Omental fat pad (tissue), 4 donors: ENCODE data around the gene OR11L1. TPM values are rescaled to one million over a fixed set of nuclear protein-coding genes. Genes with fewer than 3 reads are reported as not detected.

ENCODE experiments used
- ATAC-seq: fragments of 150-250 bp; one replicate; pipeline ENCODE4 v1.9.1; 2016; ENCODE audit warnings: mild to moderate bottlenecking, moderate library complexity; ENCODE audit not compliant: low FRiP score
- DNase-seq: peaks from one replicate; pipeline ENCODE4 v3.0.0-alpha.2; 2019; ENCODE audit warnings: low spot score
- total RNA-seq, 4 donors: library from RNA; depleted of rRNA; stranded (reverse); fragments of >200 nt; gene quantifications; one replicate each; pipeline ENCODE4 v1.1.0, GENCODE V29; 2016
- TF ChIP-seq, protein P1 (sequence below), 3 donors: fragments of 450-650 bp; IDR thresholded peaks; one replicate each; pipeline ENCODE4 v1.5.1; 2016 to 2017; ENCODE audit warnings: antibody characterized with exemption in 3 of 3, mild to moderate bottlenecking in 3 of 3, moderate library complexity in 2 of 3

Gene OR11L1
- total RNA-seq, 4 donors from 2014 or later: not detected

DNA sequence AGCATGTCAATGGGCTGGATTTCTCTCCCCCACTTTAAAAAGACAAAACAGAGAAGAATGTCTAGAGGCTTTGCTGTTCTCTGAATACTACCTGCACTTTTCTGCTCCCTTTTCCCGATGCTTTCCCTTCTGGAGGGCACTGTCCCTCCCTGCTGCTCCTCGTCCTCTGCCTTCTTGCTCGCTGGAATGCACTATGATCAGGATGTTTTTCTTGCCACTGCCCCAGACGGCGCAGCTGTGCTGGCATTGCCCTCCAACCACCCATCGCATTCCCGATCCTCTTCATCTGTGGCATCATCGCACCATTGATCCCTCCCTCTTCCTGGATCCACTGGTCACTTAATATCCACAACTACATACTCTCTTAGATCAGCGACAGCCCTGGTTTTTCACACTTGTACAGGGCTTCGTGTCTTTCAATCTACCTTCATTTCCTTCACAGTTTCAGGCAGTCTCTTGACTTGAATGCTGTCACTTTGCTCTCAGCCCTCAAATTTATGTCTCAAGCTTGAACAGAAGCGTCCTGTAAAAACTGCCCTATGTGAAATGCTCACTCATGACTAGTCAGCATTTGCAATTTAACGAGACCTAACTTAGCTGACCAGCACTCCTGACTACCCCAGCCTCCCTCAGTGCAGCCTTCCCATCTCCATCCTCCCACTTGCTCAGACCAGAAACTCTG lies 3.5 kb upstream of the OR11L1 start:
- ATAC-seq (no peak), DNase-seq (no peak)
- TF ChIP-seq, protein P1, sequence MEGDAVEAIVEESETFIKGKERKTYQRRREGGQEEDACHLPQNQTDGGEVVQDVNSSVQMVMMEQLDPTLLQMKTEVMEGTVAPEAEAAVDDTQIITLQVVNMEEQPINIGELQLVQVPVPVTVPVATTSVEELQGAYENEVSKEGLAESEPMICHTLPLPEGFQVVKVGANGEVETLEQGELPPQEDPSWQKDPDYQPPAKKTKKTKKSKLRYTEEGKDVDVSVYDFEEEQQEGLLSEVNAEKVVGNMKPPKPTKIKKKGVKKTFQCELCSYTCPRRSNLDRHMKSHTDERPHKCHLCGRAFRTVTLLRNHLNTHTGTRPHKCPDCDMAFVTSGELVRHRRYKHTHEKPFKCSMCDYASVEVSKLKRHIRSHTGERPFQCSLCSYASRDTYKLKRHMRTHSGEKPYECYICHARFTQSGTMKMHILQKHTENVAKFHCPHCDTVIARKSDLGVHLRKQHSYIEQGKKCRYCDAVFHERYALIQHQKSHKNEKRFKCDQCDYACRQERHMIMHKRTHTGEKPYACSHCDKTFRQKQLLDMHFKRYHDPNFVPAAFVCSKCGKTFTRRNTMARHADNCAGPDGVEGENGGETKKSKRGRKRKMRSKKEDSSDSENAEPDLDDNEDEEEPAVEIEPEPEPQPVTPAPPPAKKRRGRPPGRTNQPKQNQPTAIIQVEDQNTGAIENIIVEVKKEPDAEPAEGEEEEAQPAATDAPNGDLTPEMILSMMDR (IDR thresholded peaks at IDR 0.05): no peak

DNA sequence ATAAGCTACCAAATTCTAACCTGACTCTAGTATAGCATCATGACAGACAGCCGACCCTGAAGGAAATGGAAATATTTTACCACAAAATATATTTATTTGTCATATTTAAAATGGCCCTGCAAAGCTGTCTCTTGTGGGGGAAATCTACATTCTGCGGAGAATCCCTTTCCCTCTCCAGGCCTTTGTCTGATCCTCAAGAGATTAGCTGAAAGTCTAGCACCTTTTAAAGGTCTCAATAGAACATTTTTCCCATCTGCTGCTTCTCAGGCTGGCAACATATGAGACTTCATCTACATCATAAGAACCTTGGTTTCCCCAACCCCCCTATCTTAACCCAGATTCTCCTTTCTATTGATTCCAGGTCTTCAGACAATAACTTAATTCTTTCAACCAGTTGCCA lies 1.7 kb upstream of the OR11L1 start:
- DNase-seq: no peak
- no peak for ATAC-seq
- TF ChIP-seq, protein P1 (IDR thresholded peaks at IDR 0.05): no peak

DNA sequence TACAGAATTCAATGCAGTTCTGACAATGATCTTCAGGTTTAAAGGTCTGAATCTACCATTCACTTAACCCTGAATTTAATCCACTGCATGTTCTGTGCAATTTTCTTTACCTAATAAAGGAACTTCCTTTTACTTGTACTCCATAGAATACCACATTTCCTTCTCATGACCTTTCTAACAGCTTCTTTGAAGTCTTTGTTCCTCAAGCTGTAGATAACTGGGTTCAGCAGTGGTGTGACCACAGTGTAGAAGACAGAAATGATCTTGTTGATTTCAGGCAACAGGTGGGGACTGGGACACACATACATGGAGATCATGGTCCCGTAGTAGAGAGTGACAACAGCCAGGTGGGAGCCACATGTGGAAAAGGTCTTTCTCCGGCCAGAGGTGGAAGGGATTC lies 878 bp downstream of the OR11L1 start:
- no peak for DNase-seq
- ATAC-seq: no peak
- TF ChIP-seq, protein P1 (IDR thresholded peaks at IDR 0.05): no peak

DNA sequence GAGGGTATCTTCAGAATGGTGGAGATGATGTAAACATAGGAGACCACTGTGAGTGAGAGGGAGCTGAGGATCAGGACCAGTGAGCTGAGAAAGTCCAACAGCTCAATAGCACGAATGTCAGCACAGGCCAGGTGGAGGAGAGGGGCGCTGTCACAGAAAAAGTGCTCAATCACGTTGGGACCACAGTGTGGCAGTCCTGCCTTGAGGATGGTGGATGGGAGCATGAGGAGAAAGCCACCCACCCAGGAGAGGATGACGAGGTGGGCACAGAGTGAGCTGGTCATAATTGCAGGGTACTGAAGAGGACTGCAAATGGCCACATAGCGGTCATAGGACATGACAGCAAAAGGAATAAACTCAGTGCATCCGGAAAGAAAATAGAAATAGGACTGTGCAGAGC lies 8.1 kb downstream of the OR11L1 start:
- ATAC-seq: no peak
- DNase-seq: no peak
- TF ChIP-seq, protein P1 (IDR thresholded peaks at IDR 0.05): no peak

DNA sequence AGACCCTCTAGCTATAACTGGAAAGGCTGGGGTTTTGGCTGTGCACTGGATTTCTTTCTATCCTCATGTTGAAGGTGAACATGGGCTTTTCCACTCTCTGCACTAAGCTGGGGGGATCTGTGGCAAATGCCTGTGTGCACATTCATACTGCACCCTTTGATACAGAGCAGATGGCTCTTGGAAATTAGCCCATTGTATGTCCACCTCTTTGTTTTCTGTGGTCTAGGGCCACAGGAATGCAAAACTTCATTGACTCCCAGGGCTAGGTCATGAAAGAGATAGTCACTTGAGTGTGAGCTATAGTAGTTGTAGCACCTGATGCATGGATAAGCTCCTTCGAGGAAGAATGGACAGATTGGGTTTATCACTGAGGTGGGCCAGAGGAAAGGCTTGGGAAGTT lies 12.0 kb downstream of the OR11L1 start:
- ATAC-seq: no peak
- TF ChIP-seq, protein P1 (IDR thresholded peaks at IDR 0.05): no peak

DNA sequence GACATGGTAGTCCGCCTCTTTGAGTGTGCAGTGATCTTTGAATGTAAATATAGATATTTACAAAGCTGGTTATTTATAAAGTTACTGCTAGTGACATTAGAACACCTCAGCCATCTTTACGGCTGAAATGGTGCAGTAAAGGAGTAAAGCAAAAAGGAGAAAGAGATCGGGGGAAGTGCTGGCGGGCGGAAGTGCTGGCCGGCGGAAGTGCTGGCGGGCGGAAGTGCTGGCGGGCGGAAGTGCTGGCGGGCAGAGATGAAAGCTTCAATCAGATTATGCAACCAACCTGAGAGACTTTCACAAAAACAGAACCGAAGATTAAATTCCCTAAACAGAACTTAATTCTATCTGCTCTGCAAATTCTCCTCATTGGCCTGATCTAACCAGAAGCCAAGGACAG lies 16.3 kb downstream of the OR11L1 start:
- TF ChIP-seq, protein P1 (IDR thresholded peaks at IDR 0.05): no peak
- DNase-seq (no peak), ATAC-seq (no peak)

More for the DNA sequence above, 12.0 kb downstream of the OR11L1 start:
- no peak for DNase-seq

DNA sequence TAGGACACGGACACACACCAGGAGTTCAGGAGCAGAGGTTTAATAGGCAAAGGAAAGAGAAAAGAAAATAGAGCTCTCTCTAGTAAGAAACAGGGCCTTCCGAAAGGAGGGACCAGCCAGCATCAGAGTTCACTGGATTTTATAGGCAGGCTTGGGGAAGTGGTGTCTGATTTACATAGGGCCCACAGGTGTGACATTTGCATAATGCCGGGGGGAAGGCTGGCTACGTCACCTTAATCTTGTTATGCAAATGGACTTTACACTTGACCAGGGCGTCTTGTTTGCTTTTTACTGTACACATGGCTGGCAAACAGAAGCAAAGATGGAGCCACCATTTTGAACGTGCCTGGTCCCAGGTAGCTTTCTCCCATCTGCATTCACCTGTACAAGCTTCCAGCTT lies 17.7 kb downstream of the OR11L1 start, which contains the start of gene OR14A16:
OR14A16 (minus strand) TSS at position 97 of the 400 bp plus-strand sequence. CDS start 8,390 bp downstream, outside the sequence.
- TF ChIP-seq, protein P1 (IDR thresholded peaks at IDR 0.05): no peak
- DNase-seq: no peak
- ATAC-seq: no peak
